ENCODE measurements around the gene ZCWPW1. TPM values are rescaled to one million over a fixed set of nuclear protein-coding genes. Genes with fewer than 3 reads are reported as not detected.
A peak's percentile ranks its signal among the peaks of the same experiment; 100 is the strongest.

The ZCWPW1 gene
- total RNA-seq, 3 donors from 2014 or later (not counting 1 experiment from before 2014, with no cell fraction given), result 5.6 to 7.8 (median 7.2) TPM

DNA sequence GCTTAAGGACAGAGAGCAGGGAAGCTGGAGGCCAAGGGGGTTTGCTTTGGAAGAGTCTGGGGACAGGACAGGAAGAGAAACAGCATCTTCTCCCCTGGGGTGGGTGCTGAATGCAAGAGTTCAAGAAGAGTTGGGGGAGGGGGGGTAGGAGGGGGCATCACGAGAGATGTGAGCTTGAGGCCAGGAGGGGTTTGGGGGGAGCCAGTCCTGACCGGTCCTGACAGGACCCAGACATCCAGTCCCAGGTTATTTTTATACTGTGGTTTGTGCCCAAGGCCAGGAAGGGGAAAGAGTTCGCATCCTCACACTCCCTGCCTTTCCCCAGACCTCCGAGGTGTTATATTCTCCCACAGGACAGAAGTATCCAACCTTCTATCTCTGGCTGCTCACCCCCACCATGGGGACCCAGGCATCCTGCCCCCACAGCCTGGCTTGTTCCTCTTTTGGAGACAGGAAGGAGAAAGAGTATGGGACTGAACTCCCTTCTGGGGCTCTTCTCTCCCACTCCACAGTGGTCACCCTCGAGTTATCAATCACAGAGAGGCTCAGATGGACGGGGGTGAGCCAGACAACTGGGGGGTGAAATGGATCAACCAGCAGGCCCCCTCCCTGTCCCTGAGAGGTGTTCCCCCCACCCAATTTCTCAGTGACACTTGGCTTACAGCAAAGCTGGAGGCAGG is 47.7 kb upstream of the ZCWPW1 start:
- ATAC-seq (no peak), DNase-seq (no peak)
- Histone ChIP-seq H3K36me3 (ENCODE audit: control insufficient read depth, insufficient read depth, low read length) (peaks cover 43% of the 10 kb centered on the region), H3K9me3 (ENCODE audit: control insufficient read depth, insufficient read depth, low read length) (no peaks in the 10 kb centered on the region), H3K27ac (ENCODE audit: low read length) (peak overlapping the region; percentile 42), H3K4me1 (ENCODE audit: control insufficient read depth, insufficient read depth, low read length) (peaks cover 49% of the 10 kb centered on the region), H3K27me3 (ENCODE audit: control insufficient read depth, insufficient read depth, low read length) (no peaks in the 10 kb centered on the region), H3K4me3 (ENCODE audit: low read length) (peak overlapping the region; percentile 61)
- H3K27ac Mint-ChIP-seq, result peak overlapping the region; percentile 78 to 80
- no peaks in the 10 kb centered on the region for H3K36me3 Mint-ChIP-seq
- no peaks in the 10 kb centered on the region for H3K9me3 Mint-ChIP-seq
- 8% methylated on average over 5 of the region's 6 CpGs for WGBS (ENCODE audit: insufficient coverage)
- intact Hi-C loops (cut with micrococcal nuclease), result loop anchor here (5.0 to 10.0 kb wide), 3 partner anchors 71 to 379 kb away; partner anchors contain the start of genes GIGYF1 and SLC12A9
- H3K4me1 Mint-ChIP-seq, result peaks cover 19 to 49% of the 10 kb centered on the region in 2 donors
- H3K4me3 Mint-ChIP-seq, result peak overlapping the region; percentile 90
- TF ChIP-seq, protein P1, sequence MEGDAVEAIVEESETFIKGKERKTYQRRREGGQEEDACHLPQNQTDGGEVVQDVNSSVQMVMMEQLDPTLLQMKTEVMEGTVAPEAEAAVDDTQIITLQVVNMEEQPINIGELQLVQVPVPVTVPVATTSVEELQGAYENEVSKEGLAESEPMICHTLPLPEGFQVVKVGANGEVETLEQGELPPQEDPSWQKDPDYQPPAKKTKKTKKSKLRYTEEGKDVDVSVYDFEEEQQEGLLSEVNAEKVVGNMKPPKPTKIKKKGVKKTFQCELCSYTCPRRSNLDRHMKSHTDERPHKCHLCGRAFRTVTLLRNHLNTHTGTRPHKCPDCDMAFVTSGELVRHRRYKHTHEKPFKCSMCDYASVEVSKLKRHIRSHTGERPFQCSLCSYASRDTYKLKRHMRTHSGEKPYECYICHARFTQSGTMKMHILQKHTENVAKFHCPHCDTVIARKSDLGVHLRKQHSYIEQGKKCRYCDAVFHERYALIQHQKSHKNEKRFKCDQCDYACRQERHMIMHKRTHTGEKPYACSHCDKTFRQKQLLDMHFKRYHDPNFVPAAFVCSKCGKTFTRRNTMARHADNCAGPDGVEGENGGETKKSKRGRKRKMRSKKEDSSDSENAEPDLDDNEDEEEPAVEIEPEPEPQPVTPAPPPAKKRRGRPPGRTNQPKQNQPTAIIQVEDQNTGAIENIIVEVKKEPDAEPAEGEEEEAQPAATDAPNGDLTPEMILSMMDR (IDR thresholded peaks at IDR 0.05), result no peak
- H3K27me3 Mint-ChIP-seq (ENCODE audit: low read depth in 2 of 2), result peaks cover 0 to 2% of the 10 kb centered on the region in 2 donors

DNA sequence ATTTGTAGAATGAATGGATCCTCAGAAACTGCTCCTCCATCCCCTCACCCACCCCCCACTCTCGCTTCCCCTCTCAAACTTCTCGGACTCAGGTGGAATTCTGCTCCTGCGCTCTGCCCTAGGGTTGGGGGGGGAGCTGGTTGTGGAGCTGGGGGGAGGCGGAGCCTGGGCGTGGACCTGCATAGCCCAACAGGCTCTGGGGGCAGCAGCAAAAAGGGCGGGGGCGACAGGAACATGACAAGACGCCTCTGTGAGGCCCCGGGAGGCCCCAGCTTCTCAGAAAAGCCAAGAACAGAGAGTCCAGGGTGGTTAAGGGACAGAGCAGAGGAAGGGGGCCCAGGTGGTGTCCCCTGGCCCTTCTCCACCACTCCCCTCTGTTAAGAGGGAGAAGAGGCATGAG is 47.0 kb upstream of the ZCWPW1 start:
- DNase-seq (no peak), ATAC-seq (no peak)
- intact Hi-C loops (cut with micrococcal nuclease), result loop anchor here (5.0 to 10.0 kb wide), 3 partner anchors 72 to 379 kb away; partner anchors contain the start of genes GIGYF1 and SLC12A9
- Histone ChIP-seq H3K27me3 (ENCODE audit: control insufficient read depth, insufficient read depth, low read length) (no peaks in the 10 kb centered on the region), H3K9me3 (ENCODE audit: control insufficient read depth, insufficient read depth, low read length) (no peaks in the 10 kb centered on the region), H3K27ac (ENCODE audit: low read length) (peak overlapping the region; percentile 11), H3K4me3 (ENCODE audit: low read length) (no peak overlapping the region), H3K36me3 (ENCODE audit: control insufficient read depth, insufficient read depth, low read length) (peaks cover 47% of the 10 kb centered on the region), H3K4me1 (ENCODE audit: control insufficient read depth, insufficient read depth, low read length) (peaks cover 49% of the 10 kb centered on the region)
- Mint-ChIP-seq H3K27me3 (ENCODE audit: low read depth in 2 of 2) (peaks cover 0 to 2% of the 10 kb centered on the region in 2 donors), H3K27ac (peak overlapping the region; percentile 78 to 80), H3K36me3 (no peaks in the 10 kb centered on the region), H3K4me3 (peak overlapping the region; percentile 90), H3K9me3 (no peaks in the 10 kb centered on the region), H3K4me1 (peaks cover 19 to 54% of the 10 kb centered on the region in 2 donors)
- 35% methylated on average over 8 of the region's 9 CpGs for WGBS (ENCODE audit: insufficient coverage)
- TF ChIP-seq, protein P1 (IDR thresholded peaks at IDR 0.05), result no peak

DNA sequence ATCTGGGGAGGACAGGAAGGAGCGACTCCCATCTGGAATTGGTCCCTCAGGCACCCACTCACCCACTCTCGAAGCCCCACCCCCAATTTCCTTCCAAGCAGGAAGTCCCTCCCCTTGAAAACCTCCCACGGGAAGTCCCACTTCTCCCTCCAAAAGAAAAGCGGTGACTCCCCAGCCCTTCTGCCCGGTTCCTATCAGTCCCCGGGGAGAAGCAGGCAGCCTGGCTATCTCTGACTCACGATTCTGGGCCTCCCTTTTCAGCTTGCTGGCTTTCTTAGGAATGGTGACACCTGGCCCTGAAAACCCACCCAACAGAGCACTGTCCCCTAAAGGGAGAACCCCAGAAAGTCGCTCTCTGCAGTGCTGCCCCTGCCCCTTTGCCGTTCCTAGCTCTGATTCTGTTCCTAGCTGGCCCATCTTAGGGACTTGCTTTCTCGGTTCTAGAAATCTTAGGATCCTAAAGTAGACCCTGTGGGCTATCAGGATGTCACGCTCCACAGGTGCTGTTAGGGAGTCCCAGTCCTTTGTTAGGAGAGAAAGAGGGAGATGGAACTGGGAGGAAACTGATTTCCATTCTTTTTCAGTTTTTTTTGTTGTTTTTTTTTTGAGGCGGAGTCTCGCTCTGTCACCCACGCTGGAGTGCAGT is 44.5 kb upstream of the ZCWPW1 start:
- TF ChIP-seq, protein P1 (IDR thresholded peaks at IDR 0.05), result no peak
- ATAC-seq, result no peak
- H3K27me3 Mint-ChIP-seq (ENCODE audit: low read depth in 2 of 2), result no peaks in the 10 kb centered on the region

More for the DNA sequence above, 44.5 kb upstream of the ZCWPW1 start:
- DNase-seq, result peak in 1 of 2 donors; percentile 42
- intact Hi-C loops (cut with micrococcal nuclease), result loop anchor here (10.0 kb wide), 2 partner anchors 222 to 382 kb away; partner anchors contain the start of genes GIGYF1 and SLC12A9
- H3K27ac ChIP-seq (ENCODE audit: low read length), result peak overlapping the region; percentile 44
- no peaks in the 10 kb centered on the region for H3K27me3 ChIP-seq (ENCODE audit: control insufficient read depth, insufficient read depth, low read length)
- no peak overlapping the region for H3K4me3 ChIP-seq (ENCODE audit: low read length)
- Mint-ChIP-seq H3K36me3 (no peaks in the 10 kb centered on the region), H3K9me3 (no peaks in the 10 kb centered on the region), H3K4me1 (peaks cover 19 to 48% of the 10 kb centered on the region in 2 donors), H3K4me3 (no peak overlapping the region), H3K27ac (peak overlapping the region; percentile 62 to 63)
- H3K9me3 ChIP-seq (ENCODE audit: control insufficient read depth, insufficient read depth, low read length), result no peaks in the 10 kb centered on the region
- H3K4me1 ChIP-seq (ENCODE audit: control insufficient read depth, insufficient read depth, low read length), result peaks cover 50% of the 10 kb centered on the region
- WGBS (ENCODE audit: insufficient coverage), result 59% methylated on average over 14 of the region's 14 CpGs
- H3K36me3 ChIP-seq (ENCODE audit: control insufficient read depth, insufficient read depth, low read length), result peaks cover 54% of the 10 kb centered on the region

Data from natural killer cell (primary cell).